ENCODE measurements around the gene SLC16A9. TPM values are rescaled to one million over a fixed set of nuclear protein-coding genes. Genes with fewer than 3 reads are reported as not detected.

Gene SLC16A9
- total RNA-seq, 1 donor from 2014 or later = 11.6 TPM

- H3K36me3 Mint-ChIP-seq (ENCODE audit: insufficient read depth) = peaks cover 3% of the 10 kb centered on the region
- no peaks in the 10 kb centered on the region for H3K27me3 Mint-ChIP-seq
- no peak for TF ChIP-seq CTCF (IDR thresholded peaks at IDR 0.05; ENCODE audit: unreplicated experiment)
- H3K4me1 Mint-ChIP-seq (ENCODE audit: low read depth) = peaks cover 7% of the 10 kb centered on the region
- no peak overlapping the region for H3K27ac Mint-ChIP-seq
- H3K4me3 Mint-ChIP-seq (ENCODE audit: low read depth) = no peak overlapping the region
- no peaks in the 10 kb centered on the region for H3K9me3 Mint-ChIP-seq (ENCODE audit: low read depth)
- no peak for DNase-seq (ENCODE audit: low spot score, unreplicated experiment)
These were observed 7.3 kb downstream of the SLC16A9 start for GRCh38 chr10:59702347-59702746.

GRCh38 chr10:59700709-59701108, 8.9 kb downstream of the SLC16A9 start:
- peaks cover 7% of the 10 kb centered on the region for H3K4me1 Mint-ChIP-seq (ENCODE audit: low read depth)
- H3K4me3 Mint-ChIP-seq (ENCODE audit: low read depth) = no peak overlapping the region
- DNase-seq (ENCODE audit: low spot score, unreplicated experiment) = no peak
- no peak overlapping the region for H3K27ac Mint-ChIP-seq
- H3K36me3 Mint-ChIP-seq (ENCODE audit: insufficient read depth) = peaks cover 3% of the 10 kb centered on the region
- TF ChIP-seq CTCF (IDR thresholded peaks at IDR 0.05; ENCODE audit: unreplicated experiment) = no peak
- no peaks in the 10 kb centered on the region for H3K27me3 Mint-ChIP-seq
- no peaks in the 10 kb centered on the region for H3K9me3 Mint-ChIP-seq (ENCODE audit: low read depth)

GRCh38 chr10:59698326-59698725, 11.3 kb downstream of the SLC16A9 start:
- Mint-ChIP-seq H3K9me3 (ENCODE audit: low read depth) (no peaks in the 10 kb centered on the region), H3K36me3 (ENCODE audit: insufficient read depth) (peaks cover 2% of the 10 kb centered on the region), H3K4me1 (ENCODE audit: low read depth) (peaks cover 7% of the 10 kb centered on the region), H3K27ac (no peak overlapping the region), H3K4me3 (ENCODE audit: low read depth) (no peak overlapping the region), H3K27me3 (no peaks in the 10 kb centered on the region)
- no peak for DNase-seq (ENCODE audit: low spot score, unreplicated experiment)
- TF ChIP-seq CTCF (IDR thresholded peaks at IDR 0.05; ENCODE audit: unreplicated experiment) = no peak

- DNase-seq (ENCODE audit: low spot score, unreplicated experiment) = no peak
- Mint-ChIP-seq H3K36me3 (ENCODE audit: insufficient read depth) (peaks cover 2% of the 10 kb centered on the region), H3K27ac (no peak overlapping the region), H3K4me1 (ENCODE audit: low read depth) (peaks cover 7% of the 10 kb centered on the region), H3K27me3 (no peaks in the 10 kb centered on the region), H3K9me3 (ENCODE audit: low read depth) (no peaks in the 10 kb centered on the region), H3K4me3 (ENCODE audit: low read depth) (no peak overlapping the region)
- TF ChIP-seq CTCF (IDR thresholded peaks at IDR 0.05; ENCODE audit: unreplicated experiment) = no peak
These were observed 14.0 kb downstream of the SLC16A9 start for GRCh38 chr10:59695637-59696036.

GRCh38 chr10:59694936-59695335, 14.7 kb downstream of the SLC16A9 start:
- no peaks in the 10 kb centered on the region for H3K27me3 Mint-ChIP-seq

More at GRCh38 chr10:59694936-59695335, 14.7 kb downstream of the SLC16A9 start:
- no peaks in the 10 kb centered on the region for H3K9me3 Mint-ChIP-seq (ENCODE audit: low read depth)
- TF ChIP-seq CTCF (IDR thresholded peaks at IDR 0.05; ENCODE audit: unreplicated experiment) = no peak
- no peak overlapping the region for H3K27ac Mint-ChIP-seq
- peaks cover 7% of the 10 kb centered on the region for H3K4me1 Mint-ChIP-seq (ENCODE audit: low read depth)
- no peak for DNase-seq (ENCODE audit: low spot score, unreplicated experiment)
- H3K36me3 Mint-ChIP-seq (ENCODE audit: insufficient read depth) = peaks cover 2% of the 10 kb centered on the region
- no peak overlapping the region for H3K4me3 Mint-ChIP-seq (ENCODE audit: low read depth)

Data from progenitor cell of endocrine pancreas (in vitro differentiated cells).